ENCODE results near the gene TECTA. TPM values are rescaled to one million over a fixed set of nuclear protein-coding genes. Genes with fewer than 3 reads are reported as not detected.
"Not testable (repeated sequence)": the region's sequence is repeated elsewhere in the genome, so short reads cannot be mapped to it uniquely, and the experiment has no call there.

The TECTA gene
- polyA plus RNA-seq, 1 experiment, result 0.76 TPM

GRCh38 chr11:121112498-121113455 is 11.7 kb downstream of the TECTA start:
- POLR2A ChIA-PET, result no interaction called here
- no peak for DNase-seq (ENCODE audit: low read depth)
- Histone ChIP-seq H3K4me3 (ENCODE audit: low read depth, low read length) (no peak overlapping the region), H3K27me3 (ENCODE audit: control insufficient read depth, insufficient read depth, low read length) (peaks cover 2% of the 10 kb centered on the region; the same call in 1 of the 2 replicates), H3K36me3 (ENCODE audit: control insufficient read depth, insufficient read depth, low read length) (no peaks in the 10 kb centered on the region)
- TF ChIP-seq, protein P1, sequence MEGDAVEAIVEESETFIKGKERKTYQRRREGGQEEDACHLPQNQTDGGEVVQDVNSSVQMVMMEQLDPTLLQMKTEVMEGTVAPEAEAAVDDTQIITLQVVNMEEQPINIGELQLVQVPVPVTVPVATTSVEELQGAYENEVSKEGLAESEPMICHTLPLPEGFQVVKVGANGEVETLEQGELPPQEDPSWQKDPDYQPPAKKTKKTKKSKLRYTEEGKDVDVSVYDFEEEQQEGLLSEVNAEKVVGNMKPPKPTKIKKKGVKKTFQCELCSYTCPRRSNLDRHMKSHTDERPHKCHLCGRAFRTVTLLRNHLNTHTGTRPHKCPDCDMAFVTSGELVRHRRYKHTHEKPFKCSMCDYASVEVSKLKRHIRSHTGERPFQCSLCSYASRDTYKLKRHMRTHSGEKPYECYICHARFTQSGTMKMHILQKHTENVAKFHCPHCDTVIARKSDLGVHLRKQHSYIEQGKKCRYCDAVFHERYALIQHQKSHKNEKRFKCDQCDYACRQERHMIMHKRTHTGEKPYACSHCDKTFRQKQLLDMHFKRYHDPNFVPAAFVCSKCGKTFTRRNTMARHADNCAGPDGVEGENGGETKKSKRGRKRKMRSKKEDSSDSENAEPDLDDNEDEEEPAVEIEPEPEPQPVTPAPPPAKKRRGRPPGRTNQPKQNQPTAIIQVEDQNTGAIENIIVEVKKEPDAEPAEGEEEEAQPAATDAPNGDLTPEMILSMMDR (IDR thresholded peaks at IDR 0.05; ENCODE audit: insufficient read depth, low read depth, low read length), result peak; percentile 62
- CTCF ChIA-PET, result interaction anchor here (0.7 to 2.0 kb wide), 5 partner anchors 9 to 601 kb away, joined by 3 to 7 read pairs (median 4); partner anchors contain the start of genes GRIK4 and TECTA

- ChIA-PET POLR2A (no interaction called here), CTCF (interaction anchor here (1.0 to 2.0 kb wide), 5 partner anchors 10 to 601 kb away, joined by 3 to 7 read pairs (median 4); partner anchors contain the start of gene GRIK4)
- H3K27me3 ChIP-seq (ENCODE audit: control insufficient read depth, insufficient read depth, low read length), result peaks cover 2% of the 10 kb centered on the region; the same call in 1 of the 2 replicates
- H3K36me3 ChIP-seq (ENCODE audit: control insufficient read depth, insufficient read depth, low read length), result no peaks in the 10 kb centered on the region
- no peak for DNase-seq (ENCODE audit: low read depth)
- no peak overlapping the region for H3K4me3 ChIP-seq (ENCODE audit: low read depth, low read length)
- TF ChIP-seq, protein P1 (IDR thresholded peaks at IDR 0.05; ENCODE audit: insufficient read depth, low read depth, low read length), result no peak
Measured at GRCh38 chr11:121113611-121114010, 12.6 kb downstream of the TECTA start.

GRCh38 chr11:121115024-121115423 is 14.0 kb downstream of the TECTA start:
- H3K27me3 ChIP-seq (ENCODE audit: control insufficient read depth, insufficient read depth, low read length); H3K36me3 ChIP-seq (ENCODE audit: control insufficient read depth, insufficient read depth, low read length); H3K4me3 ChIP-seq (ENCODE audit: low read depth, low read length); DNase-seq (ENCODE audit: low read depth); POLR2A ChIA-PET: not testable (repeated sequence)
- CTCF ChIA-PET, result interaction anchor here (1.3 kb wide), 1 partner anchor 178 kb away, joined by 3 read pairs; no protein-coding TSS in a partner anchor

DNA sequence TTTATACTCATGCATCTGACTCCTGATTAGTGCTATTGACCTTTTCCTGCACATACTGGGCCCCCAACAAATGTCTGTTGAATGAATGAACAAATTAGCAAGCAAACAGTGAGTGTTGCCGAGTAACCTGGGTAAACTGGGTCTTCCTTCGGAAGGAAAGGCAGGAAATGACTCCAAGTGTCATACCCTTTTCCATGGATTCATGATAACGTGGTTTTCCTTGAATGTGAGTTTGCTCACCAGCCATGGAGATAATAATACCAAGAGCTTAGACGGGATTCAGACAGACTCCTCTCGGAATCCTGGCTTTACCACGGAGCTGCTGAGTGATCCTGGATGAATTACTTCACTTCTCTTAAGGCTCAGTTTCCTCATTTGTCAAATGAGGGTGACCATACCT is 16.7 kb downstream of the TECTA start:
- ChIA-PET POLR2A (no interaction called here), CTCF (no interaction called here)
- Histone ChIP-seq H3K36me3 (ENCODE audit: control insufficient read depth, insufficient read depth, low read length) (no peaks in the 10 kb centered on the region), H3K4me3 (ENCODE audit: low read depth, low read length) (no peak overlapping the region), H3K27me3 (ENCODE audit: control insufficient read depth, insufficient read depth, low read length) (no peaks in the 10 kb centered on the region)
- TF ChIP-seq, protein P1 (IDR thresholded peaks at IDR 0.05; ENCODE audit: insufficient read depth, low read depth, low read length), result no peak
- DNase-seq (ENCODE audit: low read depth), result no peak

DNA sequence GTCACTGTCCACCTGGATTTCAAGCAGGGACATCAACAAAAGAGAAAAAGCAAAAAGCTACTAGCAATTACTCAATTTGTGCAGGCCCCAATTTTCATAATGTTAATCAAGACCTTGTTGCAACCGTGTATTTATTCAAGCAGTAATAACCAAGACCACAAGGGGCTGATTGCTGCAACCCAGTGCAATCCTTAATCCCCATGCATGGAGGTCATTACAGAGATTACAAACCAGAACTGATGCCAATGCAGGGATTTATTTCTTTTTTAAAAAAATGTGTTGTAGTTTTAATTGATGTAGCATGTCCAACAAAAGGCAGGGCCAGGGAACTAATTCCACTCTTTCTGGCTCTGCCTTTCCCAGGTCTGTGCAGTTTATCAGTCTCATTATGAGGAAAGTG is 18.4 kb downstream of the TECTA start:
- Histone ChIP-seq H3K36me3 (ENCODE audit: control insufficient read depth, insufficient read depth, low read length) (no peaks in the 10 kb centered on the region), H3K27me3 (ENCODE audit: control insufficient read depth, insufficient read depth, low read length) (no peaks in the 10 kb centered on the region), H3K4me3 (ENCODE audit: low read depth, low read length) (no peak overlapping the region)
- CTCF ChIA-PET, result interaction anchor here (0.6 kb wide), 1 partner anchor 608 kb away, joined by 3 read pairs; the partner anchor contains the start of gene GRIK4
- no peak for DNase-seq (ENCODE audit: low read depth)
- POLR2A ChIA-PET, result no interaction called here
- TF ChIP-seq, protein P1 (IDR thresholded peaks at IDR 0.05; ENCODE audit: insufficient read depth, low read depth, low read length), result no peak
